Measurements from ENCODE around the gene POTEM. TPM values are rescaled to one million over a fixed set of nuclear protein-coding genes. Genes with fewer than 3 reads are reported as not detected.

POTEM gene
- not detected for total RNA-seq

DNA sequence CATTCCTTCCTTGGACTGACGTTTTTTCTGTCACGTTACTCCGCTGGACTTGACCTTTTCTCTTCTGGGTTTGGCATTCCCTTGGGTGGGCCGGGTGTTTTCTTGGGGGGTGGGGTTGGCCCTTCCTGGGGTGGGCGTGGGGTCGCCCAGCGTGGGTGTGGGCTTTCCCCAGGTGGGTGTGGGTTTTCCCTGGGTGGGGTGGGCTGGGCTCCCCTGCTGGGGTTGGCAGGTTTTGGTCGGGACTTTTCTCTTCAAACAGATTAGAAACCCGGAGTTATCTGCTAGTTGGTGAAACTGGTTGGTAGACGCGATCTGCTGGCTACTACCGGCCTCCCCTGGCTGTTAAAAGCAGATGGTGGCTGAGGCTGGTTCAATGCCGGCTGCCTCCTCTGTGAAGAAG is at the start of gene POTEM:
POTEM (plus strand) TSS at position 301 of the 400 bp plus-strand sequence; CDS start at position 353, 52 bp downstream.

Small RNA genes lying within 50 kb of the gene (small RNA-seq; reads per million reads assigned to genes)
- gene RNU6-1239P: 0 reads per million in 2 donors
